MCF 10A (cell line): ENCODE measurements around the gene GNL3L. TPM values are rescaled to one million over a fixed set of nuclear protein-coding genes. Genes with fewer than 3 reads are reported as not detected.
"Not testable (repeated sequence)": the region's sequence is repeated elsewhere in the genome, so short reads cannot be mapped to it uniquely, and the experiment has no call there.

ENCODE experiments used
- BruUV-seq: library from RNA; stranded (reverse); fragments of 400-500 nt; replicated peaks from 2 replicates; lab custom pipeline; 2021; lab: Mats Ljungman, UMichigan
- CTCF ChIA-PET: fragments of 300-600 bp; sonication (Branson Sonifier 250); formaldehyde crosslinking; extraction: SDS; loops from one replicate; lab custom pipeline; 2021; ENCODE audit warnings: antibody characterized with exemption, inconsistent platforms; lab: Yijun Ruan, JAX
- POLR2A ChIA-PET: fragments of 300-600, 350-650 bp; sonication (Branson Sonifier 250); formaldehyde crosslinking; extraction: SDS; loops from one replicate; lab custom pipeline; 2020; ENCODE audit warnings: antibody characterized with exemption, inconsistent platforms; lab: Yijun Ruan, JAX
- DNase-seq: peaks from one replicate; pipeline ENCODE4 v3.0.0-alpha.2; 2018; ENCODE audit not compliant: unreplicated experiment
- H3K27ac Mint-ChIP-seq: one replicate; pipeline ENCODE4 v1.8.0; 2022; ENCODE audit warnings: mild to moderate bottlenecking, low read depth, mixed read lengths; ENCODE audit not compliant: unreplicated experiment
- H3K27me3 Mint-ChIP-seq: one replicate; pipeline ENCODE4 v1.8.0; 2022; ENCODE audit warnings: mixed read lengths; ENCODE audit not compliant: insufficient read depth, unreplicated experiment
- H3K36me3 Mint-ChIP-seq: one replicate; pipeline ENCODE4 v1.8.0; 2022; ENCODE audit warnings: mild to moderate bottlenecking, moderate library complexity, mixed read lengths; ENCODE audit not compliant: insufficient read depth, unreplicated experiment
- H3K4me1 Mint-ChIP-seq: one replicate; pipeline ENCODE4 v1.8.0; 2022; ENCODE audit warnings: mixed read lengths; ENCODE audit not compliant: insufficient read depth, unreplicated experiment
- H3K4me3 Mint-ChIP-seq: one replicate; pipeline ENCODE4 v1.8.0; 2022; ENCODE audit warnings: mild to moderate bottlenecking, moderate library complexity, mixed read lengths; ENCODE audit not compliant: unreplicated experiment
- H3K9me3 Mint-ChIP-seq: one replicate; pipeline ENCODE4 v1.8.0; 2022; ENCODE audit warnings: mixed read lengths; ENCODE audit not compliant: unreplicated experiment
- CTCF ChIP-seq: fragments of 200-600 bp; IDR thresholded peaks from one replicate; pipeline ENCODE4 v1.8.0; 2022; ENCODE audit warnings: antibody characterized with exemption, mild to moderate bottlenecking; ENCODE audit not compliant: unreplicated experiment
- intact Hi-C: fragments of 100-400 bp; cut with micrococcal nuclease; formaldehyde crosslinking; loops from 2 replicates; pipeline ENCODE4 v1.14.1; 2022
- total RNA-seq: library from RNA; stranded (reverse); gene quantifications from 2 replicates; pipeline ENCODE4 v1.2.3, GENCODE V29; 2022

GNL3L gene
- total RNA-seq, 1 experiment from 2014 or later, result 46.2 TPM

GRCh38 chrX:54540289-54540688 lies 10.3 kb downstream of the GNL3L start:
- intact Hi-C loops, result no loop called here
- Mint-ChIP-seq H3K36me3 (peaks cover 55% of the 10 kb centered on the region), H3K9me3 (no peaks in the 10 kb centered on the region), H3K27me3 (peaks cover 23% of the 10 kb centered on the region), H3K4me1 (no peaks in the 10 kb centered on the region), H3K4me3 (no peak overlapping the region), H3K27ac (no peak overlapping the region)
- ChIA-PET POLR2A (no interaction called here), CTCF (no interaction called here)
- TF ChIP-seq CTCF, result no peak
- BruUV-seq, result no TSS peak
- DNase-seq, result no peak

GRCh38 chrX:54542239-54542638 lies 12.2 kb downstream of the GNL3L start:
- H3K4me1 Mint-ChIP-seq, POLR2A ChIA-PET, BruUV-seq, H3K27ac Mint-ChIP-seq, H3K9me3 Mint-ChIP-seq, H3K4me3 Mint-ChIP-seq, CTCF ChIA-PET, DNase-seq, intact Hi-C loops: not testable (repeated sequence)
- peaks cover 64% of the 10 kb centered on the region for H3K36me3 Mint-ChIP-seq
- H3K27me3 Mint-ChIP-seq, result peaks cover 23% of the 10 kb centered on the region

- Mint-ChIP-seq H3K4me1 (no peaks in the 10 kb centered on the region), H3K36me3 (peaks cover 70% of the 10 kb centered on the region), H3K27me3 (peaks cover 22% of the 10 kb centered on the region), H3K27ac (no peak overlapping the region), H3K4me3 (no peak overlapping the region), H3K9me3 (no peaks in the 10 kb centered on the region)
- BruUV-seq, result no TSS peak
- ChIA-PET CTCF (no interaction called here), POLR2A (interaction anchor here (0.7 kb wide), 1 partner anchor 10 kb away, joined by 3 read pairs; no protein-coding TSS in a partner anchor)
- no peak for TF ChIP-seq CTCF
- intact Hi-C loops, result no loop called here
- DNase-seq, result no peak
These were observed 20.8 kb downstream of the GNL3L start for GRCh38 chrX:54550821-54551220.

- Mint-ChIP-seq H3K4me1 (no peaks in the 10 kb centered on the region), H3K27ac (no peak overlapping the region), H3K9me3 (no peaks in the 10 kb centered on the region), H3K27me3 (peaks cover 22% of the 10 kb centered on the region), H3K4me3 (no peak overlapping the region), H3K36me3 (peaks cover 65% of the 10 kb centered on the region)
- POLR2A ChIA-PET, result no interaction called here
- CTCF ChIA-PET, result no interaction called here
- no peak for DNase-seq
- BruUV-seq, result no TSS peak
- intact Hi-C loops, result no loop called here
- TF ChIP-seq CTCF, result no peak
These were observed 21.8 kb downstream of the GNL3L start for GRCh38 chrX:54551801-54552200.

- POLR2A ChIA-PET, DNase-seq: not testable (repeated sequence)
These were observed 25.0 kb downstream of the GNL3L start for GRCh38 chrX:54555006-54555405.

More at GRCh38 chrX:54555006-54555405, 25.0 kb downstream of the GNL3L start:
- intact Hi-C loops, BruUV-seq, H3K9me3 Mint-ChIP-seq, H3K27me3 Mint-ChIP-seq, CTCF ChIA-PET, H3K27ac Mint-ChIP-seq, H3K4me3 Mint-ChIP-seq, H3K4me1 Mint-ChIP-seq: not testable (repeated sequence)
- H3K36me3 Mint-ChIP-seq, result peaks cover 62% of the 10 kb centered on the region
